Activated CD4-positive, alpha-beta T cell treated with anti-CD3 and anti-CD28 coated beads, Interleukin-2, amount 50 U/mL, for 4 hours (primary cell): ENCODE measurements around the gene C1QTNF12.

ENCODE experiments used
- DNase-seq, 2 experiments: peaks; one replicate each; pipeline ENCODE4 v3.0.0-alpha.2; 2020

C1QTNF12 gene

DNA sequence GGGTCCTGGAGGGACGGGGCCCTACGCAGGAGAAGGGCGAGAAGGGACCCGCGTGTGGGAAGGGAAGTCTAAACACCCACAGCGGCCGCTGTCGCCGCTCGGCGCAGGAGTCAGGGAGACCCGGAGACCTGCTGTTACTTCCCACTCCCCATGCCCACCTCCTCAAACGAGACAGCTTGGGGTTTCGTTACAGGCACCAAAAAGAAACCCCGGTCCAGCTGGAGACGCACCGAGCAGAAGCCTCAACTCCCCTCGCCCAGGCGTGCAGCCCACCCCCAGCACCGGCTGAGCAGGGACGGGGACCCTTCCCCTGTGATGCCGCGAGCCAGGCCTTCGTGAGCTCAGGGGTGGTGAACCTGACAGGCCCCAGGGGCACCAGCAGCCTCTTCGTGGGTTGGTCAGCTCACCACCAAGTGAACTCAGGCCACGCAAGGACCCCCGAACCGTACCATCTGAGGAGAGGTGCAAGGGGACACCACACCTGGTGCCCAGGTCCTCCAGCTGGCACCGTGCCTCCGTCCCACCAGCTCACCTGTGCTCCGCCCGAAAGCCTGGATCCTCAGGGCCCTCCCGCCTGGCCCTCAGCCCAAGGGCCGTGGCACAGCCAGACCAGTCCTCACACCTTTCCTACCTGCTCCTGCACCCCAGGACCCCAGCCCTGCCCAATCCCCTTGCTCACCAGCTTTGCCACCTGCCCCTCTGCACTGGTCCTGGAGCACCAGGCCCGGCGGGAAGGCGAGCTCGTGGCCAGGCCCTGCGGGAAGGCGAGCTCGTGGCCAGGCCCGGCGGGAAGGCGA, 19.8 kb downstream of the C1QTNF12 start:
- no peak for DNase-seq

GRCh38 chr1:1225913-1226312, 20.6 kb downstream of the C1QTNF12 start:
- DNase-seq = no peak

DNA sequence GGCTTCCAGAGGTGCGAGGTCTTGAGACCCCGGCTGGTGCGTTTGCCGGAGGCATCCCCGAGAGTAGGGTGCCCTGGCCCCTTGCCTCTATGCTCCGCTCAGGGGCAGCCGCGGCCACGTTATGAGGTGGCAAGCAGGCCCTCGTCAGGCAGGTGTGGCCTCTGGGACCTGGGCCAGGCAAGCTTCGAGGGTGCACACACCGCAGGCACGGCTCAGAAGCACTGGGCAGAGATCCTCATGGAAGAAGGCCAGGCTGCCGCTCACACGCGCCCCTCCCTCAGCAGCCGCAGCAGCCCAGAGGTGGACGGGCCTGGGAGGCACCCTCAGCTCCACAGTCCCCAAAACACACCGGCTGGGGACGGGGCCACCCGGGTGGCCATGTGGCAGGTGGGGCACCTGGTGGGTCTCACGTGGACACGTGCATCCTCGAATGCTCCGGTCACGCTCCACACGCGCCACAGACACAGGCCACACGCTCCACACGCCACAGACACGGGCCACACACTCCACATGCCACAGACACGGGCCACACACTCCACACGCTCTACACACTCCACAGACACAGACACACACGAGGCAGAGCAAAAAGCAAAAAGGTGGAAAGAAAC, 21.2 kb downstream of the C1QTNF12 start:
- DNase-seq = no peak

GRCh38 chr1:1223891-1224290, 22.6 kb downstream of the C1QTNF12 start:
- DNase-seq = no peak

DNA sequence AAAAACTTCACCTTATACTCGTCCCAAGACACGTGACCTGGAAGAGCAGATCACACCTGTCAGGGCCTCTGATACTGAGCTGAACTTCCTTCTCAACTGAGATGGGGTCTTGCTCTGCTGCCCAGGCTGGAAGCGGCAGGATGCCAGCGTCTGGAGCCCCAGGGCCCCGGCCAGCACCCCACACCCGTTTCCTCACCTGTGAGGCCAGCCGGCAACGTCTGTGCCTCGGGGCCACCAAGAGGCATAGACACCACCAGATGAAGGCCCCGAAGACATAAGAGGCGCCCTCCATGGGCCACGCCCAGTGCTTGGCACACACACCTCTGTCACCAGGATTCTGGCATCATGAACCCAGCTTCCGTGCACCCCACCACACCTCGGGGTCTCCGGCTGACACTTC, 23.2 kb downstream of the C1QTNF12 start:
- no peak for DNase-seq

GRCh38 chr1:1222575-1223225, 23.8 kb downstream of the C1QTNF12 start:
- DNase-seq = no peak

DNA sequence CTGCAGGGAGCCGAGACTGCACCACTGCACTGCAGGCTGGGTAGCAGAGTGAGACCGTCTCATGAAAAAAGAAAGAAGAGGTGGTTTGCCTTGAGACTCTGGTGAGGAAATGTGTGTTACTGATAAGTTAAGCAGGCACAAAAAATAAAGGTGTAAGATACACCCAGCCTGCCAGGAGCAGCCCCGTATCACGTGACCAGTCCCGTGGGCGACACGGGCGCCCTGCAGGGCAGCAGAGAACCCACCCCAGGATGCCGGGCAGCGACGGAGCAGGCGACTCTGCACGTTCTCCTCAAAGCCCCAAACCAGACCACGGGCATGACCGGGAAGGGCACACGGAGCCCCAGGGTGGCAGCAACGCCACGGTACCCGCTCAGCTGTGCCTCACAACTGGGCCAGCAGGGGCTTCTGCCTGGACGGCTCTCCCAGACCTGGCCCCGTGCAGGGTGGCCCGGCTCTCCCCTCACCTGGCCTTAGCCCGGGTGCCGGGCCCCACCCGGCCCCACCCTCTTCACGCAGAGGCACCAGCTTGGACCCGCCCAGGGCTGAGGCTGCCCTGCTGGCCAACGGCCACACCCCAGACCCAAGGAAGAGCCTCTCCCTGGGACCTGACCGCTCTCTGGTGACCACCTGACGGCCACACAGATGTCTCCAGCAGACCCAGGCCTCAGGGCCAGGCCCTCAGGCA, 24.5 kb downstream of the C1QTNF12 start:
- no peak for DNase-seq

DNA sequence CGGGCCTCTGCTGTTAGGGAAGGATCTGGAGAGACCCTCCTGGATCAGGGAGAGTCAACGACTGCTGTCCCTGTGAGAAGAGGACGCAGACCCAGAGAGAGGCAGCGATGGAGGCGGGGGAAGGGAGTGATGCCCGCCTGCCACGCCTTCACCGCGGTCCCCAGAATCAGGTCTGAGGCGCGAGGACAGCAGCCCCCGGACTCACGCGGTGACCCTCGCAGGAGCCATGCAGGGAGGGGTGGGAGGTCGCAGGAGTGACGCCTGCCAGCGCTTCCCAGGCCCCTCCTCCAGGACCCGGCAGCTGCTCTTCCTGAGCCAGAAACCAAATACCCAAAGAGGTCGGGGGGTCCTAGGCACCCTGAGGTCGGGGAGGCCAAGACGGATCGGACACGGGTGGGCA, 26.3 kb downstream of the C1QTNF12 start:
- no peak for DNase-seq

- peak; percentile 61 to 71 for DNase-seq
Observed at GRCh38 chr1:1219341-1219740, 27.2 kb downstream of the C1QTNF12 start.

- no peak for DNase-seq
Observed at GRCh38 chr1:1218524-1219200, 27.9 kb downstream of the C1QTNF12 start.

DNA sequence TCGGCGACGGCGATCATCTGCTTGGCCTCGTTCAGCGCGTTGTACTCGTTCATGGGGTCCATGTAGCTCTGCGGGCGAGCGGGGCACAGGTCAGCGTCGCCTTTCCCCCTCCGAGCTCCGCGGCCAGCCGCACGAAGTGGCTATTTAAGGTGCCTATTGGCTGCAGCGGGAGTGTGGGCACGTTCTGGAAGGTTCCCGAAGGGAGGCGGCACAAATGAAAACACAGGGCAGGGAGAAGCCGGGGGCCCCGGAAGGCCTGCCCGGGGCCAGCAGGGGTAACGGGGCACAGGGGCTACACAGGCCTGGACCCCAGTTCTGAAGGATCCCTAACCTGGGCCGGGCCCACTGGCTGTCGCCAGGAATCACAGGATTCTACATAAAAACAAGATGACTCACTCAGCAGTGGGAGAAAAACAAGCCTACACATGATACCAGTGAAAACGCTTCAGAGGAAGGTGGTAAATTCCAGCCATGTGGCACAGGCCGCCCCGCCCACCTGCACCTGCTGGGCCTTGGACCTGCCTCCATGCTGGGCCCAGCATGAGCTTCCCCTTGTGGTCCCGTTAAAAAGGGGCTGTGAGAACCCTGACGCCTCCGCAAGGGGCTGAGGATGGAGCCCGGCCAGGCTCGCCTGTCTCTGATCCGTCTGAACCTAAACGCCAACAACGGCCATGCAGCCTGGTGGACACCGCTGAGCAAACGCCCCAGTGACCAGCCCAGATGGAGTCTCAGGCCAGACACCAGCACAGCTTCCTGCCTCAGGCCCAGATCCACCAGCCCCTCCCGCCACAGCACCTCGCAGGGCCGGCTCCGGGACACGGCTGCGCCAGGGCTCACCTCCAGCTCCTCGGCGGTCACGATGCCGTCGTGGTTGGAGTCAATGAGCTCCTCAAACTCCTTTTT, 28.6 kb downstream of the C1QTNF12 start:
- peak; percentile 56 to 65 for DNase-seq

GRCh38 chr1:1216770-1217620, 29.5 kb downstream of the C1QTNF12 start:
- peak; percentile 55 to 66 for DNase-seq

DNA sequence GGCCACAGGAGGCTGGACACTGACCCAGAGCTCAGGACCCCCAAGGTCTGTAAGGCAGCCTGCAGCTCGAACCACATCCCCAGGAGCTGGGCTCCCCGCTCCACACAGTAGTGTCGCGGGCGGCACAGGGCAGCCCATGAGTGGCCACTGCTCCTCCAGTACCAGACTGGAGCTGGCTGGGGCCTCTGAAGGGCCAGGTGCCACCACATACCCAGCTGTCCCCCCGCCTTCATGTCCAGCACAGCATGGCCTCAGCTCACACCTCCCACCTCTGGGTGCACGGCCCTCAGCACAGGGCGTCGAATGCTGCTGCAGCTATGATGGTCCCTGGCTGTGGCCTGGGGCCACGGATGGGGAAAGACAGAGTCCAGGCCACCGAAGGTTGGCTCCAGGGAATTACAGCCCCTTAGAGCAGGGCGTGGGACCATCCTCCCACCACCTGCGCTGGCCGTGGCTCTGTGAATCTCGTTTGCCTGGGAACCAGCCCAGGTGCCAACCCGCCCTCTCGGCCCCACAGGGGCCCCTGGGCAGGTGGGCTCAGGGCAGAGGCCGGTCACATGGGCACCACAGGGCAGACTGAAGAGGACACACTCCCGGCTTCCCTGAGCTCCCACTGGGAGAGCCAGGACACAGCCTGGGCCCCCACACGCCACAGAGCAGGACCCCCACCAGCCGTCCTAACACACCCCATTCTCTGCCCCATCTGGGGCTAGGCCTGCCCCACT, 30.5 kb downstream of the C1QTNF12 start:
- DNase-seq = no peak

- DNase-seq = no peak
Observed at GRCh38 chr1:1215080-1215676, 31.3 kb downstream of the C1QTNF12 start.

- peak; percentile 62 to 72 for DNase-seq
Observed at GRCh38 chr1:1213345-1214265, 32.9 kb downstream of the C1QTNF12 start, which contains the start of gene TNFRSF4. TNFRSF4 (minus strand) TSS chr1:1214153; CDS start chr1:1214127, 26 bp downstream.

- peak in 1 of 2 experiments; percentile 35 for DNase-seq
Observed at GRCh38 chr1:1212780-1213344, 33.7 kb downstream of the C1QTNF12 start.

GRCh38 chr1:1211541-1212441, 34.7 kb downstream of the C1QTNF12 start:
- DNase-seq = peak in 1 of 2 experiments; percentile 1
